ENCODE measurements around the gene LRRC8D. TPM values are rescaled to one million over a fixed set of nuclear protein-coding genes. Genes with fewer than 3 reads are reported as not detected.

The LRRC8D gene
- total and polyA plus RNA-seq, 9 of the 15 experiments (the other 6 are each of a cell fraction or from before 2014, with no cell fraction given) = 3.4 to 53.9 (median 15.9) TPM

DNA sequence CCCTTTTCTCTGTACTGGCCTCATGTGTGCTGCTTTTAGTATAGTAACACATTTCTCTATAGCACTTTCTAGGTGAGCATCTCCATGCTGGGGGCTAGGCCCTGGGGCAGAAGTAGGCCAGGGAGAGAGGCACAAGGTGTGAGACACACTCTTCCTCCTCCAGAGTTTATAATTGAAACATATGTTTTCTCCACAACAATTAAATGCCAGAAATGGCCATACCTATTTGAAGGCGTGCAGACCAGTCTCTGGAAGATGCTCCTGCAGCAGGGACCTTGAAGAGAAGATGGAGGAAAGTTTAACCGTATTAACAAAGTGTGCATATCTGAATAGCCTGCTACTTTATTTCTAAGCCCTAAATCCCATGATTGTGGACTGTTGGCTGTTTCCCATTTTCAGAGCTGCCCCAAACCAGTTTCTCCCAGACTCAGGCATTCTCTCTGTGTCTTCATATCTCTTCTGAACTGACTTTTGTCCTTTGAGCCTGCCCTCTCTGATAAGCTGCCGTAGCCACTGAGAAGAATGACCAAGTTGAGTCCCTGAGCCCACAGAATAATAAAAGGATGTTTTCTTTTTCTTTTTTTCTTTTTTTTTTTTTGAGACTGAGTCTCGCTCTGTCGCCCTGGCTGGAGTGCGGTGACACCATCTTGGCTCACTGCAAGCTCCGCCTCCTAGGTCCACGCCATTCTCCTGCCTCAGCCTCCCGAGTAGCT is 81.3 kb downstream of the LRRC8D start (continued):
- TF ChIP-seq, protein P1, sequence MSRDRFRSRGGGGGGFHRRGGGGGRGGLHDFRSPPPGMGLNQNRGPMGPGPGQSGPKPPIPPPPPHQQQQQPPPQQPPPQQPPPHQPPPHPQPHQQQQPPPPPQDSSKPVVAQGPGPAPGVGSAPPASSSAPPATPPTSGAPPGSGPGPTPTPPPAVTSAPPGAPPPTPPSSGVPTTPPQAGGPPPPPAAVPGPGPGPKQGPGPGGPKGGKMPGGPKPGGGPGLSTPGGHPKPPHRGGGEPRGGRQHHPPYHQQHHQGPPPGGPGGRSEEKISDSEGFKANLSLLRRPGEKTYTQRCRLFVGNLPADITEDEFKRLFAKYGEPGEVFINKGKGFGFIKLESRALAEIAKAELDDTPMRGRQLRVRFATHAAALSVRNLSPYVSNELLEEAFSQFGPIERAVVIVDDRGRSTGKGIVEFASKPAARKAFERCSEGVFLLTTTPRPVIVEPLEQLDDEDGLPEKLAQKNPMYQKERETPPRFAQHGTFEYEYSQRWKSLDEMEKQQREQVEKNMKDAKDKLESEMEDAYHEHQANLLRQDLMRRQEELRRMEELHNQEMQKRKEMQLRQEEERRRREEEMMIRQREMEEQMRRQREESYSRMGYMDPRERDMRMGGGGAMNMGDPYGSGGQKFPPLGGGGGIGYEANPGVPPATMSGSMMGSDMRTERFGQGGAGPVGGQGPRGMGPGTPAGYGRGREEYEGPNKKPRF (IDR thresholded peaks at IDR 0.05; ENCODE audit: low read depth, low read length) = no peak
- TF ChIP-seq BRCA1 (IDR thresholded peaks at IDR 0.05) (no peak), BRCA1 (CRISPR knock-in tag; IDR thresholded peaks at IDR 0.05) (no peak), NCOR1 (IDR thresholded peaks at IDR 0.05) (peak; percentile 89), RBM15 (IDR thresholded peaks at IDR 0.05; ENCODE audit: insufficient read depth, low read length) (no peak), SPI1 (IDR thresholded peaks at IDR 0.05; ENCODE audit: borderline replicate concordance, low read depth, low read length) (no peak), FOXM1 (IDR thresholded peaks at IDR 0.05; ENCODE audit: low read depth) (peak; percentile 77), FOXM1 (CRISPR knock-in tag; IDR thresholded peaks at IDR 0.05; ENCODE audit: low read depth) (no peak), CCNT2 (IDR thresholded peaks at IDR 0.05; ENCODE audit: borderline replicate concordance, extremely low read depth, insufficient read length, low read depth, low read length) (peak; percentile 52), SIX5 (IDR thresholded peaks at IDR 0.05; ENCODE audit: borderline replicate concordance in 1 of 2, insufficient read depth in 1 of 2, low read depth in 1 of 2, low read length in 2 of 2) (no peak), OTX1 (CRISPR knock-in tag; IDR thresholded peaks at IDR 0.05) (no peak), ZNF282 (CRISPR knock-in tag; IDR thresholded peaks at IDR 0.05) (no peak)
- TF ChIP-seq, protein P2, sequence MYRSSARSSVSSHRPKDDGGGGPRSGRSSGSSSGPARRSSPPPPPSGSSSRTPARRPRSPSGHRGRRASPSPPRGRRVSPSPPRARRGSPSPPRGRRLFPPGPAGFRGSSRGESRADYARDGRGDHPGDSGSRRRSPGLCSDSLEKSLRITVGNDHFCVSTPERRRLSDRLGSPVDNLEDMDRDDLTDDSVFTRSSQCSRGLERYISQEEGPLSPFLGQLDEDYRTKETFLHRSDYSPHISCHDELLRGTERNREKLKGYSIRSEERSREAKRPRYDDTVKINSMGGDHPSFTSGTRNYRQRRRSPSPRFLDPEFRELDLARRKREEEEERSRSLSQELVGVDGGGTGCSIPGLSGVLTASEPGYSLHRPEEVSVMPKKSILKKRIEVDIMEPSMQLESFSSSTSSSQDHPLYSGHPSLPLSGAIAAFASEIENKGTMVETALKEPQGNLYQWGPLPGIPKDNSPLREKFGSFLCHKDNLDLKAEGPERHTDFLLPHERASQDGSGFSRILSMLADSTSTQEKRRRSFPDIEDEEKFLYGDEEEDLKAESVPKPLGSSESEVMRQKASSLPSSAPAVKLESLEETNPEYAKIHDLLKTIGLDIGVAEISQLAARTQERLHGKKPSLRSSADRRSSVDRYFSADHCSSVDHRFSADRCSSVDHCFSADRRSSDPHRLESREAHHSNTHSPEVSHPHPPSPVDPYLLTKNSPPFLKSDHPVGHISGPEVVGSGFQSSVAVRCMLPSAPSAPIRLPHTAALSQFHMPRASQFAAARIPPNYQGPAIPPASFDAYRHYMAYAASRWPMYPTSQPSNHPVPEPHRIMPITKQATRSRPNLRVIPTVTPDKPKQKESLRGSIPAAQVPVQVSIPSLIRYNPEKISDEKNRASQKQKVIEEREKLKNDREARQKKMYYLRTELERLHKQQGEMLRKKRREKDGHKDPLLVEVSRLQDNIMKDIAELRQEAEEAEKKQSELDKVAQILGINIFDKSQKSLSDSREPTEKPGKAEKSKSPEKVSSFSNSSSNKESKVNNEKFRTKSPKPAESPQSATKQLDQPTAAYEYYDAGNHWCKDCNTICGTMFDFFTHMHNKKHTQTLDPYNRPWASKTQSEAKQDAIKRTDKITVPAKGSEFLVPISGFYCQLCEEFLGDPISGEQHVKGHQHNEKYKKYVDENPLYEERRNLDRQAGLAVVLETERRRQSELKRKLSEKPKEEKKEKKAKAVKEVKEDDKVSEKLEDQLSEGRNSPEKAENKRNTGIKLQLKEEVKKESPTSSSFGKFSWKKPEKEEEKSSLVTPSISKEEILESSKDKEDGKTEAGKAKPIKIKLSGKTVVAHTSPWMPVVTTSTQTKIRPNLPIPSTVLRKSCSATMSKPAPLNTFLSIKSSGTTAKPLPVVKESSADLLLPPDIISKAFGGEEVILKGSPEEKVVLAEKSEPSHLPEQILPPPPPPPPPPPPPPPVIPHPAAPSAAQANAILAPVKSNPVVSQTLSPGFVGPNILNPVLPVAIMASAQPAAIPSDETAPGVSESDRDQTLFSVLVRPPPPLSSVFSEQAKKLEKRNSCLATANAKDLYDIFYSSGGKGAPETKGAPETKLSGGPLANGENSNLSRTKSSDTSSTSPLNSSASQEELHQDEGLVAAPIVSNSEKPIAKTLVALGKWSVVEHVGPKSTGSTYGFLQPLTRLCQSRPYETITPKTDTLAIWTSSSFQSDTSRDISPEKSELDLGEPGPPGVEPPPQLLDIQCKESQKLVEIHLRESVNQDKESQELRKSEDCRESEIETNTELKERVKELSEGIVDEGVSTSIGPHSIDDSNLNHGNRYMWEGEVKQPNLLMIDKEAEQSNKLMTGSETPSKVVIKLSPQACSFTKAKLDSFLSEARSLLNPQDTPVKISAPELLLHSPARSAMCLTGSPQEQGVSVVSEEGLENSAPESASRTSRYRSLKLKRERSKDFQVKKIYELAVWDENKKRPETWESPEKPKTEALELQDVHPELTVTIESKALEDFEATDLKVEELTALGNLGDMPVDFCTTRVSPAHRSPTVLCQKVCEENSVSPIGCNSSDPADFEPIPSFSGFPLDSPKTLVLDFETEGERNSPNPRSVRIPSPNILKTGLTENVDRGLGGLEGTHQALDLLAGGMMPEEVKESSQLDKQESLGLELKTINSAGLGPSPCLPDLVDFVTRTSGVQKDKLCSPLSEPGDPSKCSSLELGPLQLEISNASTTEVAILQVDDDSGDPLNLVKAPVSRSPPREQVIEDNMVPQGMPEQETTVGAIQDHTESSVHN (IDR thresholded peaks at IDR 0.05; ENCODE audit: borderline replicate concordance in 1 of 2, low read depth in 1 of 2) = no peak
- TF ChIP-seq, protein P3, sequence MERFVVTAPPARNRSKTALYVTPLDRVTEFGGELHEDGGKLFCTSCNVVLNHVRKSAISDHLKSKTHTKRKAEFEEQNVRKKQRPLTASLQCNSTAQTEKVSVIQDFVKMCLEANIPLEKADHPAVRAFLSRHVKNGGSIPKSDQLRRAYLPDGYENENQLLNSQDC (CRISPR knock-in tag; IDR thresholded peaks at IDR 0.05) = no peak
- TF ChIP-seq, protein P4, sequence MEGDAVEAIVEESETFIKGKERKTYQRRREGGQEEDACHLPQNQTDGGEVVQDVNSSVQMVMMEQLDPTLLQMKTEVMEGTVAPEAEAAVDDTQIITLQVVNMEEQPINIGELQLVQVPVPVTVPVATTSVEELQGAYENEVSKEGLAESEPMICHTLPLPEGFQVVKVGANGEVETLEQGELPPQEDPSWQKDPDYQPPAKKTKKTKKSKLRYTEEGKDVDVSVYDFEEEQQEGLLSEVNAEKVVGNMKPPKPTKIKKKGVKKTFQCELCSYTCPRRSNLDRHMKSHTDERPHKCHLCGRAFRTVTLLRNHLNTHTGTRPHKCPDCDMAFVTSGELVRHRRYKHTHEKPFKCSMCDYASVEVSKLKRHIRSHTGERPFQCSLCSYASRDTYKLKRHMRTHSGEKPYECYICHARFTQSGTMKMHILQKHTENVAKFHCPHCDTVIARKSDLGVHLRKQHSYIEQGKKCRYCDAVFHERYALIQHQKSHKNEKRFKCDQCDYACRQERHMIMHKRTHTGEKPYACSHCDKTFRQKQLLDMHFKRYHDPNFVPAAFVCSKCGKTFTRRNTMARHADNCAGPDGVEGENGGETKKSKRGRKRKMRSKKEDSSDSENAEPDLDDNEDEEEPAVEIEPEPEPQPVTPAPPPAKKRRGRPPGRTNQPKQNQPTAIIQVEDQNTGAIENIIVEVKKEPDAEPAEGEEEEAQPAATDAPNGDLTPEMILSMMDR (IDR thresholded peaks at IDR 0.05 in 2 of 3, conservative IDR thresholded peaks at IDR 0.05 in 1 of 3; ENCODE audit: insufficient read depth in 2 of 3, low read depth in 1 of 3, low read length in 3 of 3) = no peak
